ENCODE data around the gene CDH4.
"Not testable (repeated sequence)": the region's sequence is repeated elsewhere in the genome, so short reads cannot be mapped to it uniquely, and the experiment has no call there.

The CDH4 gene

GRCh38 chr20:61931476-61932198 is 679.6 kb downstream of the CDH4 start:
- DNase-seq = no peak

- no peak for DNase-seq
Measured at GRCh38 chr20:61932199-61932592, 680.1 kb downstream of the CDH4 start.

GRCh38 chr20:61932711-61933480 is 680.8 kb downstream of the CDH4 start:
- DNase-seq = no peak

GRCh38 chr20:61933481-61933950 is 681.5 kb downstream of the CDH4 start:
- no peak for DNase-seq

DNA sequence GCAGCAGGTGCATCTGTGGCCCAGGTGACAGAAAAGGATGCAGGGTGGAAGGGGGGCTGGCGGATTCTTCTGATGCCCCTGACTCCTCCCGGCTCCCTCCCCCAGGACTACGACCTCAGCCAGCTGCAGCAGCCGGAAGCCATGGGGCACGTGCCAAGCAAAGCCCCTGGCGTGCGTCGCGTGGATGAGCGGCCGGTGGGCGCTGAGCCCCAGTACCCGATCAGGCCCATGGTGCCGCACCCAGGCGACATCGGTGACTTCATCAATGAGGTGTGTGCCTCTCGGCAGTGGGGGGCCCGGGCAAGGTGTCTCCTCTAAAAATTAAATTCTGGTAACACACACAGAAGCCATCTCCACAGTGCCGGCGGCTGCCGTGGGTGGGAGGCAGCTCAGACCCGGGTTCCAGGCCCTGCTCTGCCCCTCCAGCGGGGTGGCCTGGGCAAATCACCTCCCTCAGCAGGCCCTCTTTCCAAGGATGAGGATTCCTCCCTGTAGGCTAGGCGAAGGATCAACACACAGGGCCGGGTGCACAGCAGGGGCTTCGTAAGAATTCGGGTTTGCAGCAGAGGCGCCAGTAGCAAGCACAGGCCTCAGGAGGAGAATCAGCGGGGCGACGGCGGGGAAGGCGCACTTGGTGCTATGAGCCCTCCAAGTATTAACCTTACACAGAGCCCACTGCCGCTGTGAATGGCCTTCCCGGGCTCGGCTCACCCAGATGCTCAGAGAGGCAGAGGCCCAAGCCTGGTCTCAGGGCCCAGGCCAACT is 682.1 kb downstream of the CDH4 start:
- no peak for DNase-seq

- DNase-seq = no peak
Measured at GRCh38 chr20:61934716-61935530, 682.9 kb downstream of the CDH4 start.

DNA sequence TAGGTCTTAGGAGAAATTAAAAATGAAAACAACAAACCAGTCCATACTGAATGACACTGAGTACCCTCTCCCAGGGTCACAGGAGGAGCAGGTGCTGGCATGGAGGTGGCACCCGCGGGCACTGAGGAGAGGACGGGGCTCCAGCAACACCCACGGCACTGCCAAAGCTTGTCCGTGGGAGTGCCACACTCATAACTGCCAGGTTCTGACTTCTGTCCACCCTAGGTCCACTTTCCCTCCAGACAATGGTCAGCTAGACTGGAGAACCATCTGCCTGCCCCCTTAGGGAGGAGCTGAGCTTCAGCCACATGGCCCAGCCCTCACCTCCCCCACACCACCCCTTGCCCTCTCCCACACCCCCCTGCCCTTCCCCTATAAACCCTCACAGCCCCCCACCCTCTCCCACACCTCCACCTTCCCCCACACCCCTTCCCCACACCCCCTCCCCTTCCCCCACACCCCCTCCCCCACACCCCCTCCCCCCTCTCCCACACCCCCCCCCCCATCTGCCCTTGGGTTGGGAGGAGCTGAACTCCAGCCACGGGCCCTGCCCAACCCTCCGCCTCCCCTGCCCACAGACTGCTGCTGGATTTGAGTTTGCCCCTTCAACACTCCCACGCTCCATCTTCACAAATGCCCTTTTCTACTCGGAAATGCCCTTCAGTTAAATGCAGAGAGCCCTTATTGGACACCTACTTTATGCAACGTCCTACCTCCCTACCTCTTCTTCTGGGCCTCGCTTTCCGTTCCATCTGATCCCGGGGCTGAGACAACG is 684.1 kb downstream of the CDH4 start:
- DNase-seq = no peak

- no peak for DNase-seq
Measured at GRCh38 chr20:61936701-61937131, 684.7 kb downstream of the CDH4 start.

- DNase-seq = no peak
Measured at GRCh38 chr20:61937146-61937962, 685.3 kb downstream of the CDH4 start.

DNA sequence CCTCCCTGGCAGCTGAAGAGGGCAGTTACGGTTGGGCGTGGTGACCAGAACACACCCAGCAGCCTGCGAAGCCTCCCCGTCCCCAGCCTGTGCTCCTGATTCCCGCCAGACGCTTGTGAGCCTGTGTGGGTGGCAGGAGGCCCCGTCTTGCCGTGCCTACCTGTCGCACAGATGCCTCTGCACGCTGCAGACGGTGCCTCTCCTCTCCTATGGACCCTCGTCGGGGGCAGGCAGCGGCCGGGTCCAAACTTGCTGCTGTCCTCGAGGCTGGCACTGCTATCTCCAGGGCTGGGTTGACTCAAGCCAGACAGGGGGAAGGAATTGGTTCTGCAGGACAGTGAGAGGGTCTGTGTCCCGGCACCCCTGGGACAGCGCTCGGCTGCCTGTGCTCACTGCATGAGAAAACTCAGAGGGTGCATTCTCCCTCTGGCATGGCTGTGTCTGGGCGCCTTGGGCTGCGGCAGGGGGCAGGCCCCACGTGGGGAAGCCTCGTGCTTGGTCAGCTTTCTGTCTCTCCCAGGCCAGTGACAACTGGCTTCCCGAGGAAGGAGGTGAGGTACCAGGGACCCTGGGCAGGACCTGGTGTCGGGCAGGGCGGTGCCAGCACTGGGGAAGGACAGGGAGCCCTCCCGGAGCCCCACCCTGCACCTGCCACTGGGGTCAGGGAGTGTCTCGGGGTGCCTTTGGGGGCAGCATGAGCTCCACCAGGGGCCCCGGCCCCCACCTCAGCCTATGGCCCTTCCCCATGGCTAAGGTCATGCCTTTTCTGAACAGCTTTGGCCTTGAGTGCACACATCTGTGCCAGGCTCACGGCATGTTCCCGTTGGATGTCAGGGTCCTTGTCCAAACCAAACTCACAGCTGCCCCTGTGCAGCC is 686.1 kb downstream of the CDH4 start:
- no peak for DNase-seq

- no peak for DNase-seq
Measured at GRCh38 chr20:61938839-61939690, 687.0 kb downstream of the CDH4 start.

DNA sequence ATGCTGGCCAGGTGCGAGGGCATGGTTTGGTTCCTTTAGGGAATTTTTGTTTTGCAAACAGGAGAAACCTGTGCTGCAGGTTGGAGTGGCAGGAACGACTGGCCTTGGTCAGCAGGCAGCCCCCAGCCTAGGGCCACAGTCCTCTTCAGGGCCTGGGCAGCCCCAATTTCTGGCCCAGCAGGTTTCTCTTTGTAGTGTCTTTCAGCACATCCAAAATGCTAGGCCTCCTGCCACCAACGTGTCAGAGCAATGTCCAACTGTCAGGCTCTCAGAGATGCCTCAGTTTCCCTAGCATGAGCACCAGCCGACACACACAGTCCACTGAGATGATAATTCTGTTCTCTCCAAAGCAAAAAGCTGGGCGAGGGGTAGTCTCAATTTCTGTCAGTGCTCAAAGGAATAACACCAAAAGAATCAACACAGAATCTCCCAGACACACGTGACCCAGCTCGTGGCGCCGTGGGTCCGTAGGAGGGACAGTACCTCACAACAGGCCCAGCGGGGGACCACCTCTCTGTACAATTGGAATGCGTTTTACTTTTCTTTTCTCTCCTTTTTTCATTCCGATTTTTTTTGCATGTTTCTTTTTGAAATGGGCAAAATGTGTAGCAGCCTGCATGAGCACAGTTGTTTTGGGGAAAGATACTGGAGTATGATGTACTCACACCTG is 687.8 kb downstream of the CDH4 start:
- DNase-seq = no peak

DNA sequence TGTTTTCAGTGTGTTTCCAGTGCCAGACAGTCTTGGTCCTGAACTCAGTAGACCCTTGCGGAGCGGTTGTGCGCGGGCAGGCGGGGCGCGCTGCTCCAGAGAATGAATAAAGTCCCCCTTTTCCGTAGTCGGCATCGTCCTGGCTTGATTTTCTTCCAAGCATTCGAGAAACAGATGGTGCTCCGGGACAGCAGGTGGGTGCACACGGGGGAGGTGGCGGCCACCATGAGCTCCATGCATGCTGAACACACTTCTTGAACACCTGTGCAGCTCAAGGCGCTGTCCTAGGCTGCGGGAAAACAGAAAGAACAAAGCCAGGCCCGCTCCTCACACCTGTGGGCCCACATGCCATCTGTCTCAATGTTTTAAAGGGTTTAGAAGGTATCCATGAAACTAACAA is 688.4 kb downstream of the CDH4 start:
- DNase-seq = no peak

DNA sequence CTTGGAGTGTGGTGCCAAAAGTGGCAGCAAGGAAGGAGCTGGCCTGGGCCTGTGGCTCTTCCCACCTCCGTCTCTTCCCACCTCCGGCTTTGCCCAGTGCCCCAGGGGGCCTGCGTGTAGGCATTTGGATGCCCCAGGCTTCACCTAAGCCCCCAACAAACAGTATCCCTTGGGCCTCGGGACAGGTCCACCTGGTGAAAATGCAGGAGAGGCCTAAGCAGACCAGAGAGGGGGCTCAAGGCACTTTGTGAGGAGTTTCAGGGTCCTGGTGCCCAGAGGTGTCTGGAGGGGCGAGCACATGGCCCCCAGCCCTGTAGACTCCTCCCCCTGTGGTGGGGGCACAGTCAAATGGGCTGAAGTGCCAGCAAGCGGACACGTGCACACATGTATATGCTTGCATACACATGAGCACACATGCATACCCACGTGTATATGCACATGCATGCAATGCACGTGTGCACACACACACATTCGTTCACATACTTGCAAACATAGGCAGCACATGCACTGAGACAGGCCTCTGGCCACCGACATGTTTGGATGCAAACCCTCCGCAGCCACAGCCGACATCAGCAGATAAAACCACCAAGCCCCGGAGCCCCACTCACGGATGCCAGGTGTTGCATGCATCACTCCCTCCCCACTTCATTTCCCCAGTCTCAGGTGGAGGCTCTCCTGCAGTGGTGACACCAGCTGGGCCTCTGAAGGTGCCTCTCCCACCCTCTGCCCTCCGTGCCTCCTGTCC is 689.1 kb downstream of the CDH4 start:
- no peak for DNase-seq

- DNase-seq = no peak
Measured at GRCh38 chr20:61941721-61942405, 689.8 kb downstream of the CDH4 start.

- no peak for DNase-seq
Measured at GRCh38 chr20:61942526-61942925, 690.5 kb downstream of the CDH4 start.

- not testable (repeated sequence) for DNase-seq
Measured at GRCh38 chr20:61944967-61945366, 692.9 kb downstream of the CDH4 start.
